H1 (cell line): ENCODE results near the gene OR11A1. TPM values are rescaled to one million over a fixed set of nuclear protein-coding genes. Genes with fewer than 3 reads are reported as not detected.

Source experiments
- CTCF ChIA-PET: fragments of 300-600 bp; sonication (Branson Sonifier 250); formaldehyde crosslinking; loops from one replicate; lab custom pipeline; 2021; ENCODE audit not compliant: partially characterized antibody; lab: Charles Lee
- POLR2A ChIA-PET: fragments of 300-600 bp; sonication (Branson Sonifier 250); formaldehyde crosslinking; loops from one replicate; lab custom pipeline; 2021; ENCODE audit warnings: inconsistent platforms; ENCODE audit not compliant: partially characterized antibody; lab: Charles Lee
- DNase-seq, 2 experiments: peaks; one replicate each; pipeline versions ENCODE4 v3.0.0 to v3.0.0-alpha.2; 2010 to 2022; ENCODE audit warnings: low spot score in 2 of 2, low read depth in 1 of 2, mixed read lengths in 1 of 2
- FAIRE-seq: peaks from 2 replicates; lab custom pipeline; 2011; peaks lifted over from hg19 to GRCh38; lab: Jason Lieb, UNC
- H2AFZ ChIP-seq: 2 replicates; pipeline ENCODE4 v1.8.1; 2012; ENCODE audit warnings: low read length, inconsistent platforms
- H2AK5ac ChIP-seq: 2 replicates; pipeline ENCODE4 v1.6.1; 2013; ENCODE audit warnings: low read depth, low read length
- H2BK120ac ChIP-seq: replicated peaks from 2 replicates; pipeline ENCODE3; 2013; ENCODE audit warnings: low read depth, low read length, inconsistent platforms
- H2BK12ac ChIP-seq: 2 replicates; pipeline ENCODE4 v1.6.1; 2013; ENCODE audit warnings: low read depth, low read length
- H2BK15ac ChIP-seq: 2 replicates; pipeline ENCODE4 v1.6.1; 2013; ENCODE audit warnings: low read length
- H2BK20ac ChIP-seq: 2 replicates; pipeline ENCODE4 v1.6.1; 2013; ENCODE audit warnings: low read length
- H2BK5ac ChIP-seq: 2 replicates; pipeline ENCODE4 v1.6.1; 2013; ENCODE audit warnings: low read depth, low read length
- H3K14ac ChIP-seq: 2 replicates; pipeline ENCODE4 v1.6.1; 2013; ENCODE audit warnings: inconsistent platforms; ENCODE audit not compliant: insufficient read length
- H3K18ac ChIP-seq: 2 replicates; pipeline ENCODE4 v1.6.1; 2013; ENCODE audit warnings: low read length; ENCODE audit errors: extremely low read depth
- H3K23ac ChIP-seq: 2 replicates; pipeline ENCODE4 v1.6.1; 2013; ENCODE audit warnings: inconsistent platforms; ENCODE audit not compliant: insufficient read length
- H3K23me2 ChIP-seq: 2 replicates; pipeline ENCODE4 v1.6.1; 2013; ENCODE audit warnings: low read depth, low read length
- H3K27ac ChIP-seq: 2 replicates; pipeline ENCODE4 v1.6.1; 2011; ENCODE audit warnings: low read depth, low read length, inconsistent platforms
- H3K27me3 ChIP-seq, 4 experiments: replicated peaks in 1 of 4; 1 replicate in 1 of 4; 2 replicates in 3 of 4; pipeline versions ENCODE4 v1.6.1 to v1.8.1; 2011 to 2013; ENCODE audit warnings: low read length in 3 of 4, mild to moderate bottlenecking in 3 of 4, inconsistent platforms in 2 of 4, mixed read lengths in 2 of 4, moderate library complexity in 1 of 4; ENCODE audit not compliant: control insufficient read depth in 3 of 4, insufficient read depth in 3 of 4; ENCODE audit errors: extremely low read depth in 1 of 4
- H3K36me3 ChIP-seq, 4 experiments: 2 replicates each; pipeline versions ENCODE4 v1.6.1 to v1.8.1; 2011 to 2013; ENCODE audit warnings: mild to moderate bottlenecking in 4 of 4, low read length in 3 of 4, moderate library complexity in 2 of 4, control low read depth in 1 of 4, inconsistent platforms in 1 of 4; ENCODE audit not compliant: insufficient read depth in 4 of 4, control insufficient read depth in 2 of 4
- H3K4ac ChIP-seq: replicated peaks from 2 replicates; pipeline ENCODE3; 2013; ENCODE audit warnings: low read length, low read depth, mixed read lengths, inconsistent platforms; ENCODE audit not compliant: insufficient read length
- H3K4me1 ChIP-seq, 4 experiments: replicated peaks in 1 of 4; 1 replicate in 1 of 4; 2 replicates in 3 of 4; pipeline versions ENCODE4 v1.6.1 to v1.8.1; 2011 to 2013; ENCODE audit warnings: low read length in 3 of 4, inconsistent platforms in 2 of 4, mixed read lengths in 1 of 4; ENCODE audit not compliant: insufficient read depth in 4 of 4, control insufficient read depth in 3 of 4
- H3K4me2 ChIP-seq, 2 experiments: 2 replicates each; pipeline versions ENCODE4 v1.6.1 to v1.8.1; 2011 to 2013; ENCODE audit warnings: low read depth in 2 of 2, low read length in 2 of 2, control low read depth in 1 of 2, inconsistent platforms in 1 of 2, mild to moderate bottlenecking in 1 of 2; ENCODE audit not compliant: insufficient read depth in 1 of 2
- H3K4me3 ChIP-seq, 4 experiments: fragments of 200-600, 300-600 bp in 1 of 4; sonication (generic), shearing (Covaris generic), sonication (Bioruptor Twin) in 1 of 4; 2 replicates each; pipeline versions ENCODE4 v1.5.1 to v1.8.1; 2011 to 2016; ENCODE audit warnings: low read length in 4 of 4, low read depth in 3 of 4, control low read depth in 2 of 4, inconsistent platforms in 2 of 4, mild to moderate bottlenecking in 2 of 4, mixed read lengths in 1 of 4, moderate library complexity in 1 of 4; ENCODE audit not compliant: insufficient read depth in 2 of 4; ENCODE audit errors: extremely low read depth in 1 of 4
- H3K56ac ChIP-seq: replicated peaks from 2 replicates; pipeline ENCODE3; 2013; ENCODE audit warnings: low read depth, mild to moderate bottlenecking, mixed read lengths, low read length, inconsistent platforms; ENCODE audit not compliant: insufficient read length
- H3K79me1 ChIP-seq: 2 replicates; pipeline ENCODE4 v1.6.1; 2013; ENCODE audit warnings: low read depth, low read length, control low read depth
- H3K79me2 ChIP-seq, 2 experiments: 2 replicates each; pipeline versions ENCODE4 v1.6.1 to v1.8.1; 2012 to 2013; ENCODE audit warnings: low read length in 2 of 2, mild to moderate bottlenecking in 2 of 2, inconsistent platforms in 1 of 2; ENCODE audit not compliant: insufficient read depth in 2 of 2, control insufficient read depth in 1 of 2
- H3K9ac ChIP-seq, 4 experiments: replicated peaks in 1 of 4; 1 replicate in 1 of 4; 2 replicates in 3 of 4; pipeline versions ENCODE4 v1.6.1 to v1.8.1; 2011 to 2013; ENCODE audit warnings: low read depth in 3 of 4, low read length in 3 of 4, control low read depth in 2 of 4, mild to moderate bottlenecking in 2 of 4, moderate library complexity in 2 of 4, inconsistent platforms in 1 of 4; ENCODE audit errors: extremely low read depth in 1 of 4
- H3K9me3 ChIP-seq, 2 experiments: 2 replicates each; pipeline versions ENCODE4 v1.6.1 to v1.8.1; 2012 to 2013; ENCODE audit warnings: mild to moderate bottlenecking in 2 of 2, moderate library complexity in 2 of 2, control low read depth in 1 of 2, inconsistent platforms in 1 of 2, low read depth in 1 of 2, low read length in 1 of 2, mixed read lengths in 1 of 2; ENCODE audit not compliant: insufficient read depth in 2 of 2
- H4K20me1 ChIP-seq, 2 experiments: replicated peaks in 1 of 2; 2 replicates each; pipeline versions ENCODE3 to v1.8.1; 2011 to 2013; ENCODE audit warnings: inconsistent platforms in 2 of 2, low read length in 2 of 2, mild to moderate bottlenecking in 1 of 2; ENCODE audit not compliant: insufficient read depth in 2 of 2, control insufficient read depth in 1 of 2
- H4K5ac ChIP-seq: 2 replicates; pipeline ENCODE4 v1.6.1; 2013; ENCODE audit warnings: low read length, low read depth, mixed read lengths, inconsistent platforms; ENCODE audit not compliant: insufficient read length
- H4K8ac ChIP-seq: 2 replicates; pipeline ENCODE4 v1.8.0; 2013; ENCODE audit warnings: mild to moderate bottlenecking, moderate library complexity, low read length, inconsistent platforms; ENCODE audit not compliant: insufficient read depth; ENCODE audit errors: extremely low read depth
- H4K91ac ChIP-seq: replicated peaks from 2 replicates; pipeline ENCODE3; 2013; ENCODE audit warnings: low read length, mixed read lengths, inconsistent platforms; ENCODE audit not compliant: insufficient read length
- BACH1 ChIP-seq: IDR thresholded peaks from 2 replicates; pipeline ENCODE4 v1.6.1; 2012; ENCODE audit warnings: low read length, improper control_type of control experiment
- MAX ChIP-seq: IDR thresholded peaks from 2 replicates; pipeline ENCODE4 v1.6.1; 2012; ENCODE audit warnings: inconsistent platforms
- SAP30 ChIP-seq: fragments of 300-600 bp; sonication (generic); IDR thresholded peaks from 2 replicates; pipeline ENCODE4 v1.7.1; 2012; ENCODE audit warnings: low read length, moderate library complexity, mild to moderate bottlenecking, inconsistent platforms; ENCODE audit not compliant: insufficient read depth, insufficient replicate concordance
- SIN3A ChIP-seq, 2 experiments: IDR thresholded peaks in 1 of 2; conservative IDR thresholded peaks in 1 of 2; 2 replicates each; pipeline ENCODE4 v1.6.1; 2011 to 2012; ENCODE audit warnings: low read length in 2 of 2, improper control_type of control experiment in 1 of 2, low read depth in 1 of 2, mild to moderate bottlenecking in 1 of 2
- USF2 ChIP-seq: IDR thresholded peaks from 2 replicates; pipeline ENCODE4 v1.6.1; 2011; ENCODE audit warnings: low read length, improper control_type of control experiment
- WGBS, 2 experiments: shearing (Covaris generic) in 1 of 2; methylation state at CpG; one replicate each; pipeline versions ENCODE4 v1.1.6 to v1.1.7; 2013 to 2015; ENCODE audit warnings: low lambda C conversion rate in 2 of 2, mixed read lengths in 2 of 2, inconsistent platforms in 1 of 2, low coverage in 1 of 2, missing lambda C conversion rate in 1 of 2; ENCODE audit not compliant: insufficient replicate concordance in 2 of 2, insufficient coverage in 1 of 2, insufficient read length in 1 of 2; ENCODE audit errors: extremely low coverage in 1 of 2, missing lambda C conversion rate in 1 of 2; 5-methylcytosine and 5-hydroxymethylcytosine counted together
- polyA plus RNA-seq, 7 experiments: library from polyadenylated mRNA; depleted of rRNA in 3 of 7; stranded (reverse) in 5 of 7; unstranded in 2 of 7; fragments of >200 nt in 5 of 7; fragments of 200-250 nt in 2 of 7; gene quantifications; 1 replicate in 5 of 7; 2 replicates in 1 of 7; 4 replicates in 1 of 7; pipeline versions ENCODE4 v1.2.1 to v1.2.3, GENCODE V29; 2011 to 2013; ENCODE audit warnings: missing spikeins in 2 of 7, mixed read lengths in 2 of 7
- total RNA-seq: library from RNA; stranded (reverse); fragmentation: NEBNext Ultra II Directional; extraction: Animal tissue kit (Norgen Biotek cat#: 25700); gene quantifications from 2 replicates; pipeline ENCODE4 v1.2.1, GENCODE V29; 2021

OR11A1 gene
- total and polyA plus RNA-seq, 2 of the 8 experiments (the other 6 are each of a cell fraction or from before 2014, with no cell fraction given): not detected

GRCh38 chr6:29388533-29388932 is 68.3 kb downstream of the OR11A1 start:
- POLR2A ChIA-PET: no interaction called here
- Histone ChIP-seq H2AFZ (no peak overlapping the region), H3K9me3 (no peaks in the 10 kb centered on the region), H3K23ac (no peak overlapping the region), H4K5ac (no peak overlapping the region), H4K91ac (no peak overlapping the region), H3K56ac (no peak overlapping the region), H3K9ac (no peak overlapping the region), H3K79me1 (no peaks in the 10 kb centered on the region), H4K8ac (no peak overlapping the region), H2BK12ac (no peak overlapping the region), H3K27me3 (no peaks in the 10 kb centered on the region), H3K4me2 (no peak overlapping the region), H2BK5ac (no peak overlapping the region), H3K4me3 (no peak overlapping the region), H3K18ac (no peak overlapping the region), H3K79me2 (no peaks in the 10 kb centered on the region), H2AK5ac (no peak overlapping the region), H2BK120ac (no peak overlapping the region), H4K20me1 (no peaks in the 10 kb centered on the region)
- WGBS, 2 experiments: 72 to 100% methylated on average over 1 to 4 of the region's 4 CpGs
- FAIRE-seq: no peak
- TF ChIP-seq BACH1 (no peak), USF2 (no peak), SIN3A (conservative IDR thresholded peaks at IDR 0.05 in 1 of 2, IDR thresholded peaks at IDR 0.05 in 1 of 2; ENCODE audit: low read depth in 1 of 2, low read length in 2 of 2) (no peak), MAX (no peak), SAP30 (no peak)
- TF ChIP-seq, all 59 proteins: peak for 0
- no peaks in the 10 kb centered on the region for H3K23me2 ChIP-seq
- no peak overlapping the region for H3K27ac ChIP-seq
- CTCF ChIA-PET: no interaction called here
- H3K4me1 ChIP-seq: no peaks in the 10 kb centered on the region
- no peak overlapping the region for H2BK15ac ChIP-seq
- no peak overlapping the region for H2BK20ac ChIP-seq
- H3K36me3 ChIP-seq: no peaks in the 10 kb centered on the region
- no peak overlapping the region for H3K4ac ChIP-seq
- no peak overlapping the region for H3K14ac ChIP-seq
- DNase-seq: no peak
